ENCODE measurements around the gene FAF1.

FAF1 gene

DNA sequence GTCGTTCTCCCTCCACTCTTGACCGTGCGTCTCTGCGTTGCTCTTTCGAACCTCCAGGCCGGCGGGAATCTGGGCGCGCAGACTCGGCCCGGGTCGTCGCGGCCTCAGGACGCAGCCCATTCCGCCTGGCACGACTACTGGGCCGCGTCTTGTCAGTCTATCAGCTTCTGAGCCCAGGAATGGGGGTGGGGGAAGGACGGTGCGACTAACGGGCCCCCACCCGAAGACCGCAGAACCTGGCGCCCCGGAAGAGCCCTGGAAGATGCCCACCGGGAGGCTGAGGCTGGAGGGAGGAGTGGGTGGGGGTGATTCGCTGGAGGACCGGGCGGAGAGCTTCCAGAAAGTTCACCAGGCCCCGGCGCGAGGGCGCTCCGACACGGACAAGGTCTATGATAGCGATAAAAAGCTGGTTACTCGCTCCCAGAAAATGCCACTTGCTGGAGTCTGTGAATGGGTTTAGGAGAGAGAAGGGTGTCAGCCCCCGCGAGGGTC is 535.1 kb downstream of the FAF1 start:
- H3K4me1 ChIP-seq (ENCODE audit: control insufficient read depth in 1 of 2, insufficient read depth in 2 of 2, low read length in 2 of 2) = peaks cover 12 to 19% of the 10 kb centered on the region in 2 donors
- H3K4me3 ChIP-seq (ENCODE audit: low read depth in 1 of 2, low read length in 2 of 2) = peak overlapping the region in 1 of 2 donors; percentile 71
- no peaks in the 10 kb centered on the region for H3K36me3 ChIP-seq (ENCODE audit: control insufficient read depth in 1 of 2, insufficient read depth in 2 of 2, low read length in 2 of 2)
- no peak overlapping the region for H3K9ac ChIP-seq (ENCODE audit: low read depth in 1 of 2, low read length in 2 of 2)
- no peaks in the 10 kb centered on the region for H3K9me3 ChIP-seq (ENCODE audit: control insufficient read depth in 1 of 2, low read length in 2 of 2)
- no peak overlapping the region for H3K27ac ChIP-seq (ENCODE audit: low read depth, low read length)
- peaks cover 91 to 99% of the 10 kb centered on the region in 2 donors for H3K27me3 ChIP-seq (ENCODE audit: control insufficient read depth in 1 of 2, insufficient read depth in 2 of 2, low read length in 2 of 2)

DNA sequence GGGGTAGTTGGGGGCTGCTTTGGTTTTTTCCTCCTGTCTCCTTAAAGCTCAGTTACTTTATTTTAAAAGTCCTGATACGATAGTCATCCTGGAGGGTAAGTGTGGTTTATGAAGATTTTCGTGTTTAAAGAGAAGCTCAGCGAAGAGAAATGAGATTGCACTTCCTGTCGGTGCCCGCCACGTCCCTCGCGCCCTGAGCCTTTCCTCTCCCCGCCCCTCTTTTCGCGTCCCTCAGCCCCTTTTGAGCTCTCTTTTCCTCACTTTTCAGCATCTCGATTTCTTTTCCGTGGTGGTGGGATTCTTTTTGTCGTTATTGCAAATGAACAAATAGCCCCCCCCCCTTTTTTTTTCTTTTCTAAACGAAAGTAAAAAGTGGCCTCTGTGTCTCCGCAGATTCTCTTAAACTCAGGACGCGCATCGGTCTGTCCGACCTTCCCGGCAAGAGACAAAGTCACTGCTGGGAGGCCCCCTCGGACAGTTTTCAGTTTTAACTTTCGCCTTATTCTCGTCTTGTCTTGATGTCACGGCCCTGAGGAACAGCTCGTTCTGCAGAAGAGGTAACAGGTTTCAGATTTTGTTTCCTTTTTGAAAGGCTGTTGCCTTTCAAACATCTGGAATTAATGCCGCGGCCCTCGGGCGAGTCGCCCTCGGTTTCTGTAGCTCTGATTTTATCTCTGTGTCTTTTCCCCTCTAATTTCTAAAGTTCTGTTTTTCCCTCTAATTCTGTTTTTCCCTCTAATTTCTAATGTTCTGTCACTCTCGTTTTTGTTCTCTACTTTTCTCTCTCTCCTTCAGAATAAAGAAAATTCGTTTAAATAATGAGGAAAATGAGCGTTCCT is 535.8 kb downstream of the FAF1 start:
- peak overlapping the region; percentile 59 to 71 for H3K4me3 ChIP-seq (ENCODE audit: low read depth in 1 of 2, low read length in 2 of 2)
- H3K27ac ChIP-seq (ENCODE audit: low read depth, low read length) = no peak overlapping the region
- H3K27me3 ChIP-seq (ENCODE audit: control insufficient read depth in 1 of 2, insufficient read depth in 2 of 2, low read length in 2 of 2) = peaks cover 95 to 99% of the 10 kb centered on the region in 2 donors
- no peaks in the 10 kb centered on the region for H3K36me3 ChIP-seq (ENCODE audit: control insufficient read depth in 1 of 2, insufficient read depth in 2 of 2, low read length in 2 of 2)
- no peaks in the 10 kb centered on the region for H3K9me3 ChIP-seq (ENCODE audit: control insufficient read depth in 1 of 2, low read length in 2 of 2)
- no peak overlapping the region for H3K9ac ChIP-seq (ENCODE audit: low read depth in 1 of 2, low read length in 2 of 2)
- peaks cover 12 to 25% of the 10 kb centered on the region in 2 donors for H3K4me1 ChIP-seq (ENCODE audit: control insufficient read depth in 1 of 2, insufficient read depth in 2 of 2, low read length in 2 of 2)

GRCh38 chr1:50423670-50424000 is 536.4 kb downstream of the FAF1 start:
- H3K9me3 ChIP-seq (ENCODE audit: control insufficient read depth in 1 of 2, low read length in 2 of 2) = no peaks in the 10 kb centered on the region
- peaks cover 12 to 27% of the 10 kb centered on the region in 2 donors for H3K4me1 ChIP-seq (ENCODE audit: control insufficient read depth in 1 of 2, insufficient read depth in 2 of 2, low read length in 2 of 2)

DNA sequence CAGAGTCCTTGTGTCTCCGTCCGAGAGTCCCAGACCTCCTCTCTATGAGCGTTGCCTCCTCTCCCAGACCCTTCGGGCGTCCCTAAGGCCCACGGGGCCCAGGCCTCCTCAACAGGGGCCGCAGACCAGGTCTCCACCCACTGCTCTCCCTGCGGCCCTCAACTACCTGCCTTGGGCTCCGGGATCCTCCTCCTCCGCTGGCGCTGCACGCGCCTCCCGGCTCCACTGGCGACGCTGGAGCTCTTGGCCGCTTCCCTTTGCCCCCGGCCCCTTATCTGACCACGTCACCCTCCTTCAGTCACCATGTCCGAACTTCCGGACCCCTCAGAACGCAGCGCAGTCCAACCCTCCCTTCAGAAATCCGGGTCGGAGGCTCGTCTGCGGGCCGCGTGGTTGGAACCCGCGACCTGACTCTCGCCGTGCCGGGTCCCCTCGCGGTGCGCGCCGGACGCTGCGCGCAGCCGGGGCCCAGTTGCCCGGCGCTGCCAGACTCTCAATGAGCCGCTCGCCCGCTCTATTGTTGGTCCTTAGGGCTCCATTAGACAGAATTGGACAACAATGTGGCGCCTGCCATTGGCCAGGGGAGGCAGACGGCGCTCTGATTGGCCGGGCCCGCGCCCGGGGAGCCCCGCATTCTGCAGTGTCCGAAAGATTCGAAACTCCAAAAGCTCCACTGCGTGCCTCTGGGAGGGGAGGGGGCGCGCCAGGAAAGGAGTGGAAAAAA is 537.0 kb downstream of the FAF1 start, which contains the start of gene DMRTA2:
Gene DMRTA2 (minus strand): TSS at position 498 of the 724 bp plus-strand sequence. CDS start 1,907 bp downstream, outside the sequence.
- H3K4me3 ChIP-seq (ENCODE audit: low read depth in 1 of 2, low read length in 2 of 2) = peak within 1 kb of the TSS; percentile 59 to 71

More at GRCh38 chr1:50423670-50424000, 536.4 kb downstream of the FAF1 start:
- no peak overlapping the region for H3K27ac ChIP-seq (ENCODE audit: low read depth, low read length)
- H3K27me3 ChIP-seq (ENCODE audit: control insufficient read depth in 1 of 2, insufficient read depth in 2 of 2, low read length in 2 of 2) = peaks cover 92 to 94% of the 10 kb centered on the region in 2 donors
- H3K36me3 ChIP-seq (ENCODE audit: control insufficient read depth in 1 of 2, insufficient read depth in 2 of 2, low read length in 2 of 2) = no peaks in the 10 kb centered on the region
- no peak overlapping the region for H3K9ac ChIP-seq (ENCODE audit: low read depth in 1 of 2, low read length in 2 of 2)
- H3K4me3 ChIP-seq (ENCODE audit: low read depth in 1 of 2, low read length in 2 of 2) = peak overlapping the region; percentile 59 to 71

DNA sequence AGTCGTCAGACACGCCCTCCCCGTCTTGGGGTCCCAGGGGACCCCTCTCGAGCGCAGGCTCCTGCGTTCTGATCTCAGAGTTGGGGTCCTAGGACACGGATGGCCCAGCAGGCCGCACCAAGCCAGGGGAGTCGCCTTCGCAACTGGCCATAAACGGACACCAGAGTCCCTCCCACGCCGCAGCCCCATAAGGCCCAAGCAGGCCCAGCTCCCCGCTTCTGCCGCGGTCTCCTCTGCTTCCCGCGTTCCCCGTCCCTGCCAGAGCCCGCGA is 537.5 kb downstream of the FAF1 start:
- Histone ChIP-seq H3K4me3 (ENCODE audit: low read depth in 1 of 2, low read length in 2 of 2) (peak overlapping the region in 1 of 2 donors; percentile 71), H3K27ac (ENCODE audit: low read depth, low read length) (no peak overlapping the region), H3K27me3 (ENCODE audit: control insufficient read depth in 1 of 2, insufficient read depth in 2 of 2, low read length in 2 of 2) (peaks cover 89 to 94% of the 10 kb centered on the region in 2 donors), H3K9ac (ENCODE audit: low read depth in 1 of 2, low read length in 2 of 2) (no peak overlapping the region), H3K9me3 (ENCODE audit: control insufficient read depth in 1 of 2, low read length in 2 of 2) (no peaks in the 10 kb centered on the region), H3K36me3 (ENCODE audit: control insufficient read depth in 1 of 2, insufficient read depth in 2 of 2, low read length in 2 of 2) (no peaks in the 10 kb centered on the region), H3K4me1 (ENCODE audit: control insufficient read depth in 1 of 2, insufficient read depth in 2 of 2, low read length in 2 of 2) (peaks cover 12 to 27% of the 10 kb centered on the region in 2 donors)

More for the DNA sequence above, 537.0 kb downstream of the FAF1 start, which contains the start of gene DMRTA2:
- Histone ChIP-seq H3K9ac (ENCODE audit: low read depth in 1 of 2, low read length in 2 of 2) (no peak within 1 kb of the TSS), H3K27me3 (ENCODE audit: control insufficient read depth in 1 of 2, insufficient read depth in 2 of 2, low read length in 2 of 2) (peaks cover 92 to 94% of the 10 kb centered on the region in 2 donors), H3K36me3 (ENCODE audit: control insufficient read depth in 1 of 2, insufficient read depth in 2 of 2, low read length in 2 of 2) (no peaks in the 10 kb centered on the region), H3K4me1 (ENCODE audit: control insufficient read depth in 1 of 2, insufficient read depth in 2 of 2, low read length in 2 of 2) (peaks cover 12 to 27% of the 10 kb centered on the region in 2 donors), H3K27ac (ENCODE audit: low read depth, low read length) (no peak within 1 kb of the TSS), H3K9me3 (ENCODE audit: control insufficient read depth in 1 of 2, low read length in 2 of 2) (no peaks in the 10 kb centered on the region)

GRCh38 chr1:50421768-50422674 is 538.0 kb downstream of the FAF1 start:
- Histone ChIP-seq H3K36me3 (ENCODE audit: control insufficient read depth in 1 of 2, insufficient read depth in 2 of 2, low read length in 2 of 2) (no peaks in the 10 kb centered on the region), H3K4me1 (ENCODE audit: control insufficient read depth in 1 of 2, insufficient read depth in 2 of 2, low read length in 2 of 2) (peaks cover 12 to 27% of the 10 kb centered on the region in 2 donors), H3K27ac (ENCODE audit: low read depth, low read length) (no peak overlapping the region), H3K27me3 (ENCODE audit: control insufficient read depth in 1 of 2, insufficient read depth in 2 of 2, low read length in 2 of 2) (peaks cover 88 to 94% of the 10 kb centered on the region in 2 donors), H3K4me3 (ENCODE audit: low read depth in 1 of 2, low read length in 2 of 2) (no peak overlapping the region), H3K9ac (ENCODE audit: low read depth in 1 of 2, low read length in 2 of 2) (no peak overlapping the region), H3K9me3 (ENCODE audit: control insufficient read depth in 1 of 2, low read length in 2 of 2) (no peaks in the 10 kb centered on the region)

DNA sequence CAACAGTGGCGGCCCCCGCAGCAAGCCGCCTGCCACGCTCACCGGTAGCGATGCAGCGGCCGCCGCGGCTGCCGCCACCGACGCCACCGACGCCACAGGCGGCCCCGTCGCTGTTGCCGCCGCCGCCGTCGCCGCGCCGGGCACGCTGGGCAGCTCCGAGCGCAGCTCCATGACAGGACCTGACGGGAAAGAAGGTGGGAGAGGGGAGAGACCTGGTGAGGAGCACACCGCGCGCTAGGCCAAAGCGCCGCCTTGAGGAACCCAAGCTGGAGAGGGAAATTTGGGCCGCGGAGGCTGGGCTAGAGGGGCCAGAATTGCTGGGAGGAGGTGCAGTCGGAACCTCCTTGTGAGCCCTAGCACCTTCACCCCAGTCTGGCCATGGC is 538.7 kb downstream of the FAF1 start:
- Histone ChIP-seq H3K9ac (ENCODE audit: low read depth in 1 of 2, low read length in 2 of 2) (no peak overlapping the region), H3K36me3 (ENCODE audit: control insufficient read depth in 1 of 2, insufficient read depth in 2 of 2, low read length in 2 of 2) (no peaks in the 10 kb centered on the region), H3K4me1 (ENCODE audit: control insufficient read depth in 1 of 2, insufficient read depth in 2 of 2, low read length in 2 of 2) (peaks cover 12 to 27% of the 10 kb centered on the region in 2 donors), H3K27me3 (ENCODE audit: control insufficient read depth in 1 of 2, insufficient read depth in 2 of 2, low read length in 2 of 2) (peaks cover 90 to 94% of the 10 kb centered on the region in 2 donors), H3K27ac (ENCODE audit: low read depth, low read length) (no peak overlapping the region), H3K4me3 (ENCODE audit: low read depth in 1 of 2, low read length in 2 of 2) (no peak overlapping the region), H3K9me3 (ENCODE audit: control insufficient read depth in 1 of 2, low read length in 2 of 2) (no peaks in the 10 kb centered on the region)

- Histone ChIP-seq H3K36me3 (ENCODE audit: control insufficient read depth in 1 of 2, insufficient read depth in 2 of 2, low read length in 2 of 2) (no peaks in the 10 kb centered on the region), H3K9ac (ENCODE audit: low read depth in 1 of 2, low read length in 2 of 2) (no peak overlapping the region), H3K27ac (ENCODE audit: low read depth, low read length) (no peak overlapping the region), H3K27me3 (ENCODE audit: control insufficient read depth in 1 of 2, insufficient read depth in 2 of 2, low read length in 2 of 2) (peaks cover 90 to 94% of the 10 kb centered on the region in 2 donors), H3K9me3 (ENCODE audit: control insufficient read depth in 1 of 2, low read length in 2 of 2) (no peaks in the 10 kb centered on the region), H3K4me3 (ENCODE audit: low read depth in 1 of 2, low read length in 2 of 2) (no peak overlapping the region), H3K4me1 (ENCODE audit: control insufficient read depth in 1 of 2, insufficient read depth in 2 of 2, low read length in 2 of 2) (peaks cover 12 to 27% of the 10 kb centered on the region in 2 donors)
Measured at GRCh38 chr1:50420689-50421365, 539.2 kb downstream of the FAF1 start.

- H3K9me3 ChIP-seq (ENCODE audit: control insufficient read depth in 1 of 2, low read length in 2 of 2) = no peaks in the 10 kb centered on the region
- H3K4me3 ChIP-seq (ENCODE audit: low read depth in 1 of 2, low read length in 2 of 2) = no peak overlapping the region
- H3K27me3 ChIP-seq (ENCODE audit: control insufficient read depth in 1 of 2, insufficient read depth in 2 of 2, low read length in 2 of 2) = peaks cover 90 to 94% of the 10 kb centered on the region in 2 donors
- no peak overlapping the region for H3K27ac ChIP-seq (ENCODE audit: low read depth, low read length)
- no peaks in the 10 kb centered on the region for H3K36me3 ChIP-seq (ENCODE audit: control insufficient read depth in 1 of 2, insufficient read depth in 2 of 2, low read length in 2 of 2)
- H3K9ac ChIP-seq (ENCODE audit: low read depth in 1 of 2, low read length in 2 of 2) = no peak overlapping the region
- H3K4me1 ChIP-seq (ENCODE audit: control insufficient read depth in 1 of 2, insufficient read depth in 2 of 2, low read length in 2 of 2) = peaks cover 7 to 22% of the 10 kb centered on the region in 2 donors
Measured at GRCh38 chr1:50419907-50420677, 540.0 kb downstream of the FAF1 start.

Data from duodenal mucosa (tissue), 2 donors.